Thyroid gland (tissue), 4 donors: ENCODE data around the gene KLF7. TPM values are rescaled to one million over a fixed set of nuclear protein-coding genes. Genes with fewer than 3 reads are reported as not detected.
A peak's percentile ranks its signal among the peaks of the same experiment; 100 is the strongest.

Source experiments
- DNase-seq, 2 donors: peaks; one replicate each; pipeline ENCODE4 v3.0.0-alpha.2; 2019
- H3K27ac ChIP-seq, 3 donors: fragments of 200-600 bp; sonication (generic); 1 replicate in 2 of 3; 2 replicates in 1 of 3; pipeline ENCODE4 v1.5.1; 2016 to 2019; ENCODE audit warnings: mild to moderate bottlenecking in 1 of 3, moderate library complexity in 1 of 3
- H3K27me3 ChIP-seq: fragments of 200-600 bp; sonication (generic); one replicate; pipeline ENCODE4 v1.5.1; 2019
- H3K36me3 ChIP-seq, 2 donors: fragments of 200-600 bp; sonication (generic); one replicate each; pipeline ENCODE4 v1.5.1; 2016 to 2019
- H3K4me1 ChIP-seq, 2 donors: fragments of 200-600 bp; sonication (generic); one replicate each; pipeline ENCODE4 v1.5.1; 2017 to 2019
- H3K4me3 ChIP-seq, 3 donors: fragments of 200-600 bp; sonication (generic); replicated peaks in 1 of 3; 1 replicate in 2 of 3; 2 replicates in 1 of 3; pipeline ENCODE4 v1.5.1; 2016; ENCODE audit warnings: mild to moderate bottlenecking in 1 of 3
- H3K9me3 ChIP-seq: fragments of 200-600 bp; sonication (generic); one replicate; pipeline ENCODE4 v1.5.1; 2017
- CTCF ChIP-seq, 6 experiments: fragments of 200-600 bp in 3 of 6; fragments of 450-650 bp in 3 of 6; sonication (generic) in 3 of 6; IDR thresholded peaks; one replicate each; pipeline ENCODE4 v1.5.1; 2016 to 2019; ENCODE audit warnings: antibody characterized with exemption in 6 of 6, mild to moderate bottlenecking in 2 of 6, inconsistent platforms in 1 of 6, moderate library complexity in 1 of 6
- POLR2A ChIP-seq, 2 donors: fragments of 450-650 bp; IDR thresholded peaks; one replicate each; pipeline ENCODE4 v1.6.1; 2017; ENCODE audit warnings: antibody characterized with exemption in 2 of 2, mild to moderate bottlenecking in 2 of 2, moderate library complexity in 1 of 2
- WGBS, 2 donors: methylation state at CpG; one replicate each; pipeline ENCODE4 v1.1.5; 2017; 5-methylcytosine and 5-hydroxymethylcytosine counted together
- intact Hi-C: fragments of 100-400 bp; cut with DNase I; formaldehyde crosslinking; loops from one replicate; pipeline ENCODE4 v1.15.1; 2023
- total RNA-seq, 4 donors: library from RNA; depleted of rRNA; stranded (reverse); fragments of >200 nt; gene quantifications; one replicate each; pipeline ENCODE4 v1.2.3, GENCODE V29; 2016

The KLF7 gene
- total RNA-seq, 4 donors from 2014 or later, result 19.4 to 29.5 (median 25.6) TPM

GRCh38 chr2:207164006-207164831 lies 1.5 kb downstream of the KLF7 start:
- H3K27ac ChIP-seq, result peak overlapping the region; percentile 84 to 100 (median 96)
- DNase-seq, result peak; percentile 65 to 71
- 1 to 3% methylated on average over 20 of the region's 20 CpGs for WGBS, 2 donors
- peaks cover 0 to 48% of the 10 kb centered on the region in 2 donors for H3K4me1 ChIP-seq
- intact Hi-C loops, result no loop called here
- H3K9me3 ChIP-seq, result no peaks in the 10 kb centered on the region
- TF ChIP-seq POLR2A (IDR thresholded peaks at IDR 0.05) (peak in 1 of 2 donors; percentile 34), CTCF (IDR thresholded peaks at IDR 0.05) (no peak)
- H3K36me3 ChIP-seq, result no peaks in the 10 kb centered on the region
- no peaks in the 10 kb centered on the region for H3K27me3 ChIP-seq
- peak overlapping the region; percentile 18 to 72 (median 42) for H3K4me3 ChIP-seq

GRCh38 chr2:207163756-207164005 lies 2.1 kb downstream of the KLF7 start:
- Histone ChIP-seq H3K27ac (peak overlapping the region; percentile 84 to 100 (median 96)), H3K27me3 (no peaks in the 10 kb centered on the region), H3K4me1 (peaks cover 0 to 53% of the 10 kb centered on the region in 2 donors), H3K36me3 (no peaks in the 10 kb centered on the region), H3K4me3 (peak overlapping the region in 2 of 3 donors; percentile 42 to 72), H3K9me3 (no peaks in the 10 kb centered on the region)
- DNase-seq, result no peak
- no peak for TF ChIP-seq CTCF (IDR thresholded peaks at IDR 0.05)
- no peak for TF ChIP-seq POLR2A (IDR thresholded peaks at IDR 0.05)
- intact Hi-C loops, result no loop called here
- WGBS, 2 donors, result 7 to 10% methylated on average over 2 of the region's 2 CpGs

GRCh38 chr2:207163053-207163755 lies 2.5 kb downstream of the KLF7 start:
- Histone ChIP-seq H3K9me3 (no peaks in the 10 kb centered on the region), H3K36me3 (no peaks in the 10 kb centered on the region), H3K4me1 (peaks cover 0 to 51% of the 10 kb centered on the region in 2 donors), H3K27ac (peak overlapping the region; percentile 84 to 100 (median 96)), H3K4me3 (peak overlapping the region in 2 of 3 donors; percentile 42 to 72), H3K27me3 (no peaks in the 10 kb centered on the region)
- intact Hi-C loops, result no loop called here
- peak in 1 of 2 donors; percentile 62 for TF ChIP-seq POLR2A (IDR thresholded peaks at IDR 0.05)
- TF ChIP-seq CTCF (IDR thresholded peaks at IDR 0.05), result no peak
- peak; percentile 60 to 62 for DNase-seq
- 52 to 56% methylated on average over 7 of the region's 7 CpGs for WGBS, 2 donors

GRCh38 chr2:207162316-207162715 lies 3.4 kb downstream of the KLF7 start:
- peak overlapping the region; percentile 84 to 100 (median 96) for H3K27ac ChIP-seq
- peaks cover 0 to 51% of the 10 kb centered on the region in 2 donors for H3K4me1 ChIP-seq
- TF ChIP-seq POLR2A (IDR thresholded peaks at IDR 0.05) (no peak), CTCF (IDR thresholded peaks at IDR 0.05) (no peak)
- intact Hi-C loops, result no loop called here
- H3K4me3 ChIP-seq, result no peak overlapping the region
- no peaks in the 10 kb centered on the region for H3K36me3 ChIP-seq
- H3K27me3 ChIP-seq, result no peaks in the 10 kb centered on the region
- WGBS, 2 donors, result 76 to 79% methylated on average over 8 of the region's 8 CpGs
- H3K9me3 ChIP-seq, result no peaks in the 10 kb centered on the region
- no peak for DNase-seq
